NT2/D1 (cell line): ENCODE measurements around the gene MAGEA9B.

Experiments used
- YY1 ChIP-seq: IDR thresholded peaks from 2 replicates; pipeline ENCODE4 v1.6.1; 2011; ENCODE audit not compliant: insufficient read length, insufficient read depth
- ZNF274 ChIP-seq: IDR thresholded peaks from 2 replicates; pipeline ENCODE4 v1.6.1; 2011; ENCODE audit warnings: mild to moderate bottlenecking, low read depth, low read length

DNA sequence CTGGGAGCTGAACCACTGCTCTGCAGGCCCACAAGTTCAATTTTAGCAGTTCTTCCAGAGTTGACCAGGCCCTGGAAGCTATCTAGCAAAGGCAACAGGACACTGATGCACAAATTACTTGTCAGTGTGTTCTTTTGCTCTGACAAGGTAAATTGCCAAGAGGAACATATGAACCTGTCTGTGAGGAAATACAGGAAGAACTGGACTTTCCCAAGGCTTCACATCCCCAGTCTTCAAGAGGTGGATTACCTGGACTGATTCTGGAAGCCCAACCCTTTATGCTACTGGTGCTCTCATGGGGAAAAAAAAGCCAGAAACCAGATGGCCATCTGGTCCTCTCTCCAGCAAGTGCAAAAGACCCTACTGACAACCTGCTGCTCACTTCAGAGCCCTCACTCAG is 46.3 kb upstream of the MAGEA9B start:
- TF ChIP-seq ZNF274 (no peak), YY1 (no peak)
